HUES64 (cell line): ENCODE data around the gene CSNK1A1.
"Not testable (repeated sequence)": the region's sequence is repeated elsewhere in the genome, so short reads cannot be mapped to it uniquely, and the experiment has no call there.

Experiments used
- H3K27ac ChIP-seq: 2 replicates; pipeline ENCODE4 v1.7.0; 2013; ENCODE audit warnings: low read depth, low read length, inconsistent platforms
- H3K27me3 ChIP-seq: 2 replicates; pipeline ENCODE4 v1.6.1; 2013; ENCODE audit warnings: mild to moderate bottlenecking, low read length; ENCODE audit not compliant: insufficient read depth
- H3K36me3 ChIP-seq: 2 replicates; pipeline ENCODE4 v1.6.1; 2013; ENCODE audit warnings: mild to moderate bottlenecking, low read length; ENCODE audit not compliant: insufficient read depth
- H3K4me1 ChIP-seq: 2 replicates; pipeline ENCODE4 v1.6.1; 2013; ENCODE audit warnings: mild to moderate bottlenecking, low read length, moderate library complexity; ENCODE audit not compliant: insufficient read depth
- H3K4me3 ChIP-seq: 2 replicates; pipeline ENCODE4 v1.5.1; 2013; ENCODE audit warnings: mild to moderate bottlenecking, low read length, moderate library complexity
- H3K9ac ChIP-seq: 2 replicates; pipeline ENCODE4 v1.6.1; 2013; ENCODE audit warnings: mild to moderate bottlenecking, low read depth, low read length
- H3K9me3 ChIP-seq: 2 replicates; pipeline ENCODE4 v1.6.1; 2013; ENCODE audit warnings: low read depth, low read length; ENCODE audit not compliant: insufficient read depth
- WGBS: fragments of 150-250, 120-280 bp; methylation state at CpG from one replicate; pipeline ENCODE4 v1.1.7; 2013; ENCODE audit warnings: missing lambda C conversion rate; 5-methylcytosine and 5-hydroxymethylcytosine counted together

The CSNK1A1 gene

GRCh38 chr5:149546974-149547373 is 4.3 kb downstream of the CSNK1A1 start:
- Histone ChIP-seq H3K4me1 (peaks cover 28% of the 10 kb centered on the region), H3K36me3 (peaks cover 77% of the 10 kb centered on the region), H3K4me3 (peak overlapping the region; percentile 1; the same call in 1 of the 2 replicates), H3K27ac (no peak overlapping the region), H3K27me3 (no peaks in the 10 kb centered on the region), H3K9ac (no peak overlapping the region), H3K9me3 (no peaks in the 10 kb centered on the region)

DNA sequence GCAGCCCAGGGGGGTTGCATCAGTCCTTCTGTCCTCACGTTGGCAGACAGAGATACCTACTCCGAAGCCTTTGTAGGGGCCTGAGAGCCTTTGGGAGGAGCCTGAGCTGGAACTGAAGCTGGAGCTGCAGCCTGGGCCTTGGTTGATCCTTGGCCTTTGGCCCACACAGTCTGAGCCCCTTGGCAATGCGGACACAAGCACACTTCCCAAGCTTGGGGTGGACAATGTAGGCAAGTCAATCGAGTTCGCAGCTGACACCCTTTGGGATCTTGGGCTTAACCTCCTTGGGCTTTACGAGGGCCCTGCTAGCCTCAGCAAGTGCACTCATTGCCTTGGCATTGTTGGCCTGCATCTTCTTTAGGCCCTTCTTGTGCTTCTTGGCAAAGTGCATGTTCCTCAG is 5.9 kb downstream of the CSNK1A1 start:
- peaks cover 92% of the 10 kb centered on the region for H3K36me3 ChIP-seq
- no peaks in the 10 kb centered on the region for H3K9me3 ChIP-seq
- H3K27ac ChIP-seq = no peak overlapping the region; the same call in 1 of the 2 replicates
- 90% methylated on average over 6 of the region's 6 CpGs for WGBS
- H3K4me3 ChIP-seq = no peak overlapping the region
- no peaks in the 10 kb centered on the region for H3K27me3 ChIP-seq
- peaks cover 28% of the 10 kb centered on the region for H3K4me1 ChIP-seq
- no peak overlapping the region for H3K9ac ChIP-seq

- Histone ChIP-seq H3K9me3 (no peaks in the 10 kb centered on the region), H3K4me3 (no peak overlapping the region), H3K27me3 (no peaks in the 10 kb centered on the region), H3K27ac (no peak overlapping the region; the same call in 1 of the 2 replicates), H3K36me3 (peaks cover 94% of the 10 kb centered on the region), H3K9ac (no peak overlapping the region), H3K4me1 (peaks cover 28% of the 10 kb centered on the region)
- WGBS = 89% methylated on average over 3 of the region's 3 CpGs
Measured at GRCh38 chr5:149544028-149544420, 7.2 kb downstream of the CSNK1A1 start.

GRCh38 chr5:149543361-149544027 is 7.7 kb downstream of the CSNK1A1 start:
- H3K9me3 ChIP-seq = no peaks in the 10 kb centered on the region
- H3K36me3 ChIP-seq = peaks cover 92% of the 10 kb centered on the region
- no peak overlapping the region for H3K9ac ChIP-seq
- no peak overlapping the region; the same call in 1 of the 2 replicates for H3K27ac ChIP-seq
- no peaks in the 10 kb centered on the region for H3K27me3 ChIP-seq
- H3K4me3 ChIP-seq = no peak overlapping the region
- 95% methylated on average over 7 of the region's 8 CpGs for WGBS
- peaks cover 28% of the 10 kb centered on the region for H3K4me1 ChIP-seq

DNA sequence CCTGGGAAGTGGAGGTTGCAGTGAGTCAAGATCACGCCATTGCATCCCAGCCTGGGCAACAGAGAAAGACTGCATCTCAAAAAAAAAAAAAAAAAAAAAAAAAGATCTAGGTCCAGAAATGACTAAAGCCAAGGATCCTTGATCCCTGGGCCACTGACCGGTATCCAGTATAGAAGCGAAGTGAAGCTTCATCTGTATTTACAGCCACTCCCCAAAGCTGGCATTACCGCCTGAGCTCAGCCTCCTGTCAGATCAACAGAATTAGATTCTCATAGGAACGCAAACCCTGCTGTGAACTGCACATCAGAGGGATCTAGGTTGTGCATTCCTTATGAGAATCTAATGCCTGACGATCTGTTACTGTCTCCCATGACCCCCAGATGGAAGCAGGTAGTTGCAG is 9.3 kb downstream of the CSNK1A1 start:
- Histone ChIP-seq H3K27ac (no peak overlapping the region), H3K9ac (no peak overlapping the region), H3K9me3 (no peaks in the 10 kb centered on the region), H3K4me1 (peaks cover 20% of the 10 kb centered on the region), H3K4me3 (no peak overlapping the region), H3K36me3 (peaks cover 84% of the 10 kb centered on the region), H3K27me3 (no peaks in the 10 kb centered on the region)
- 96% methylated on average over 6 of the region's 6 CpGs for WGBS

- no peaks in the 10 kb centered on the region for H3K9me3 ChIP-seq
- H3K27me3 ChIP-seq = no peaks in the 10 kb centered on the region
- H3K9ac ChIP-seq = no peak overlapping the region
- peaks cover 74% of the 10 kb centered on the region for H3K36me3 ChIP-seq
- no peak overlapping the region for H3K4me3 ChIP-seq
- H3K4me1 ChIP-seq = peaks cover 10% of the 10 kb centered on the region
- 87% methylated on average over 3 of the region's 3 CpGs for WGBS
- H3K27ac ChIP-seq = no peak overlapping the region
Measured at GRCh38 chr5:149540089-149540488, 11.2 kb downstream of the CSNK1A1 start.

GRCh38 chr5:149537374-149537975 is 13.8 kb downstream of the CSNK1A1 start:
- no peak overlapping the region for H3K4me3 ChIP-seq
- peaks cover 61% of the 10 kb centered on the region for H3K36me3 ChIP-seq
- peaks cover 4% of the 10 kb centered on the region; the same call in 1 of the 2 replicates for H3K4me1 ChIP-seq
- H3K9me3 ChIP-seq = no peaks in the 10 kb centered on the region
- H3K9ac ChIP-seq = no peak overlapping the region
- 94% methylated on average over 1 of the region's 1 CpG for WGBS
- no peaks in the 10 kb centered on the region for H3K27me3 ChIP-seq
- no peak overlapping the region for H3K27ac ChIP-seq

- not testable (repeated sequence) for H3K9me3 ChIP-seq, H3K4me1 ChIP-seq, H3K27ac ChIP-seq, H3K4me3 ChIP-seq, H3K27me3 ChIP-seq, H3K9ac ChIP-seq
- WGBS = 93% methylated on average over 6 of the region's 6 CpGs
- H3K36me3 ChIP-seq = peaks cover 53% of the 10 kb centered on the region
Measured at GRCh38 chr5:149535787-149536186, 15.5 kb downstream of the CSNK1A1 start.

DNA sequence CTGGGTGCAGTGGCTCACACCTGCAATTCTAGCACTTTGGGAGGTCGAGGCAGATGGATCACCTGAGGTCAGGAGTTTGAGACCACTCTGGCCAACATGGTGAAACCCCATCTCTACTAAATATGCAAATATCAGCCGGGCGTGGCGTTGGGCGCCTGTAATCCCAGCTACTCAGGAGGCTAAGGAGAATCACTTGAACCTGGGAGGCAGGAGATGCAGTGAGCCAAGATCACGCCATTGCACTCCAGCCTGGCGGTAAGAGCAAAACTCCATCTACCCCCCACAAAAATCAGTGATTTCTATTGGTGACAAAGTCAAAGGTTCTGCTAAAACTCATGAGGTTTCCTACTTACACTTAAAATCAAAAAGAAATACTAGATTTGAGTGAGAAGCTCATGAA is 18.8 kb downstream of the CSNK1A1 start:
- WGBS = 91% methylated on average over 7 of the region's 7 CpGs
- no peak overlapping the region for H3K4me3 ChIP-seq
- H3K27ac ChIP-seq = no peak overlapping the region
- H3K9me3 ChIP-seq = no peaks in the 10 kb centered on the region
- H3K9ac ChIP-seq = no peak overlapping the region
- peaks cover 33% of the 10 kb centered on the region for H3K4me1 ChIP-seq
- peaks cover 27% of the 10 kb centered on the region for H3K36me3 ChIP-seq
- H3K27me3 ChIP-seq = no peaks in the 10 kb centered on the region

GRCh38 chr5:149529463-149529862 is 21.8 kb downstream of the CSNK1A1 start:
- Histone ChIP-seq H3K27me3 (no peaks in the 10 kb centered on the region), H3K36me3 (peaks cover 28% of the 10 kb centered on the region), H3K27ac (no peak overlapping the region), H3K9me3 (no peaks in the 10 kb centered on the region), H3K9ac (no peak overlapping the region), H3K4me3 (no peak overlapping the region), H3K4me1 (peaks cover 35% of the 10 kb centered on the region)

- Histone ChIP-seq H3K9me3 (no peaks in the 10 kb centered on the region), H3K4me1 (peaks cover 35% of the 10 kb centered on the region), H3K27ac (no peak overlapping the region), H3K27me3 (no peaks in the 10 kb centered on the region), H3K4me3 (no peak overlapping the region), H3K36me3 (peaks cover 32% of the 10 kb centered on the region), H3K9ac (no peak overlapping the region)
- WGBS = 87% methylated on average over 4 of the region's 4 CpGs
Measured at GRCh38 chr5:149528281-149529060, 22.8 kb downstream of the CSNK1A1 start.
